ENCODE results near the gene CABYR. TPM values are rescaled to one million over a fixed set of nuclear protein-coding genes. Genes with fewer than 3 reads are reported as not detected.

Gene CABYR
- 5.4 and 5.6 TPM in 2 replicates for total RNA-seq (2014; rRNA removed)
- Bru-seq, nascent RNA: percentile 56 among the genes with signal in this experiment
- percentile 59 among the genes with signal in this experiment for BruChase-seq, experiment 1, labeled RNA remaining after a 6-hour chase
- percentile 63 among the genes with signal in this experiment for BruChase-seq, experiment 2, labeled RNA remaining after a 2-hour chase
- long read RNA-seq, partial matches to known transcripts: 5 of 10 reads
- long read RNA-seq, other reads (novel, unspliced or antisense): 2 of 10 reads

DNA sequence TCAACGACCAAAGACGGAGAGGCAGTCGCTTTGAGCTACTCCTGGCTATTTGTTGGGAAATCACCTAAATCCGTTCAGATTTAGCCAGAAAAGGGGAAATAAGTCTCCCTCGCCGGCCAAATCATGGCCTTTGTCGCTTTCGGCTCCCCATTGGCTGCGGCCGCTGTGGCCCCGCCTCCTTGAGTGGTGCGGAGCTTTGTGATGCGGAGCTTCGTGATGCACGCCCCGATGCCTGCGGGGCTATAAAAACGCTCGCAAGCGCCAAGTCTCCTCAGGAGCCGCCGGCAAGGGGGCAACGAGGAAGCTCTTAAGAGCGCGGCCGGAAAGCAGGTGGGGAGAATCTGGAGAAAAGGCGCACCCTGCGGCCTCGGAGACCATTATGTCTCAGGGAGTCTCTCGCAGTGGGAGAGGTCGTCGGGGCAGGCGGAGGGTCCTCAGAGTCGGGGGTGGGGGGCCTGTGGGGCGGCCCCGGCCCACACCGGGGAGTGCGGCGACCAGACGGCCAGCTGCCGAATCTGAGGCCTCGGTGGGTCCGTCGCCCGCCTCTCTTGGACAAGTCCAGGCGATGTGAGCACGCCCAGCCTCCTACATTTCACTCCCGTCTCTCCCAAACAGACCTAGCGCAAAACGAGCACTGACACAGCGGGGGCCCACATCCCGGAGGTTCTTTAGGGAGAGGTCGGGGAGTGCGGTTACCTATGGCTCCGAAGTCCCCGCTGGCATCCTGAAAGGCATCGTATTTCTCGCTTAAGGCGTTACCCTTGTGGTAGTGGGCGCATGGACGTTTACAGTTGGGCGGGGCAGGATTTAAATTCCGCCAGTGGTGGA is at the start of gene CABYR:
CABYR (plus strand) TSS at position 274 of the 828 bp plus-strand sequence. CDS start 4,053 bp downstream, outside the sequence.
- ChIA-PET CTCF (interaction anchor here (0.6 to 0.9 kb wide), 2 partner anchors 53 to 221 kb away, joined by 3 to 4 read pairs; no protein-coding TSS in a partner anchor), POLR2A (ENCODE audit: unreplicated experiment) (interaction anchor here (0.6 to 0.7 kb wide), 6 partner anchors 12 to 1676 kb away, joined by 3 to 6 read pairs (median 4); no protein-coding TSS in a partner anchor)
- peaks cover 4% of the 10 kb centered on the region for H3F3A ChIP-seq (ENCODE audit: low read length, unreplicated experiment)
- H3K9me2 ChIP-seq (replicated peaks; ENCODE audit: low read length): no peaks in the 10 kb centered on the region
- no peaks in the 10 kb centered on the region for H3K27me3 ChIP-seq (ENCODE audit: low read length)
- H3K79me2 ChIP-seq (ENCODE audit: low read length): no peaks in the 10 kb centered on the region
- no peaks in the 10 kb centered on the region for H4K20me1 ChIP-seq (ENCODE audit: low read length)
- no peak for TF ChIP-seq EZH2phosphoT487 (IDR thresholded peaks at IDR 0.05; ENCODE audit: borderline replicate concordance, low read length)
- H3K4me2 ChIP-seq (ENCODE audit: low read length): peak within 1 kb of the TSS; percentile 75
- BruUV-seq (replicated peaks): TSS peak; percentile 82
- peak; percentile 85 for ATAC-seq
- H3K36me3 ChIP-seq (ENCODE audit: low read depth, low read length): no peaks in the 10 kb centered on the region
- H3K4me1 ChIP-seq (ENCODE audit: insufficient read depth, low read length): peaks cover 16% of the 10 kb centered on the region
- intact Hi-C loops (cut with micrococcal nuclease): no loop called here
- no peaks in the 10 kb centered on the region for H3K9me3 ChIP-seq (ENCODE audit: low read length)
- H2AFZ ChIP-seq (ENCODE audit: low read length): peak within 1 kb of the TSS; percentile 59
- H3K9ac ChIP-seq (ENCODE audit: low read length): peak within 1 kb of the TSS; percentile 70
- DNase-seq: peak; percentile 76
- H3K4me3 ChIP-seq (ENCODE audit: low read length): peak within 1 kb of the TSS; percentile 71
- peak within 1 kb of the TSS; percentile 18; the same call in 1 of the 2 replicates for H3K27ac ChIP-seq (ENCODE audit: low read length)

GRCh38 chr18:24089076-24089475 is 49.8 kb upstream of the CABYR start:
- no TSS peak for BruUV-seq (replicated peaks)
- DNase-seq: no peak
- no peak overlapping the region for H3K4me3 ChIP-seq (ENCODE audit: low read length)
- H3K27ac ChIP-seq (ENCODE audit: low read length): no peak overlapping the region
- no peaks in the 10 kb centered on the region for H3K79me2 ChIP-seq (ENCODE audit: low read length)
- H3F3A ChIP-seq (ENCODE audit: low read length, unreplicated experiment): no peaks in the 10 kb centered on the region
- H3K9ac ChIP-seq (ENCODE audit: low read length): no peak overlapping the region
- H2AFZ ChIP-seq (ENCODE audit: low read length): no peak overlapping the region
- ChIA-PET CTCF (no interaction called here), POLR2A (ENCODE audit: unreplicated experiment) (no interaction called here)
- H3K9me3 ChIP-seq (ENCODE audit: low read length): no peaks in the 10 kb centered on the region
- intact Hi-C loops (cut with micrococcal nuclease): no loop called here
- no peaks in the 10 kb centered on the region for H3K9me2 ChIP-seq (replicated peaks; ENCODE audit: low read length)
- no peaks in the 10 kb centered on the region for H3K27me3 ChIP-seq (ENCODE audit: low read length)
- no peak overlapping the region for H3K4me2 ChIP-seq (ENCODE audit: low read length)
- no peaks in the 10 kb centered on the region for H4K20me1 ChIP-seq (ENCODE audit: low read length)
- H3K4me1 ChIP-seq (ENCODE audit: insufficient read depth, low read length): peaks cover 8% of the 10 kb centered on the region; the same call in 1 of the 2 replicates
- ATAC-seq: no peak
- TF ChIP-seq EZH2 (IDR thresholded peaks at IDR 0.05; ENCODE audit: low read length, unreplicated experiment): no peak
- no peak for TF ChIP-seq EZH2phosphoT487 (IDR thresholded peaks at IDR 0.05; ENCODE audit: borderline replicate concordance, low read length)
- no peak for TF ChIP-seq CTCF (conservative IDR thresholded peaks at IDR 0.05; ENCODE audit: low read depth, low read length)
- peaks cover 3% of the 10 kb centered on the region; the same call in 1 of the 2 replicates for H3K36me3 ChIP-seq (ENCODE audit: low read depth, low read length)

DNA sequence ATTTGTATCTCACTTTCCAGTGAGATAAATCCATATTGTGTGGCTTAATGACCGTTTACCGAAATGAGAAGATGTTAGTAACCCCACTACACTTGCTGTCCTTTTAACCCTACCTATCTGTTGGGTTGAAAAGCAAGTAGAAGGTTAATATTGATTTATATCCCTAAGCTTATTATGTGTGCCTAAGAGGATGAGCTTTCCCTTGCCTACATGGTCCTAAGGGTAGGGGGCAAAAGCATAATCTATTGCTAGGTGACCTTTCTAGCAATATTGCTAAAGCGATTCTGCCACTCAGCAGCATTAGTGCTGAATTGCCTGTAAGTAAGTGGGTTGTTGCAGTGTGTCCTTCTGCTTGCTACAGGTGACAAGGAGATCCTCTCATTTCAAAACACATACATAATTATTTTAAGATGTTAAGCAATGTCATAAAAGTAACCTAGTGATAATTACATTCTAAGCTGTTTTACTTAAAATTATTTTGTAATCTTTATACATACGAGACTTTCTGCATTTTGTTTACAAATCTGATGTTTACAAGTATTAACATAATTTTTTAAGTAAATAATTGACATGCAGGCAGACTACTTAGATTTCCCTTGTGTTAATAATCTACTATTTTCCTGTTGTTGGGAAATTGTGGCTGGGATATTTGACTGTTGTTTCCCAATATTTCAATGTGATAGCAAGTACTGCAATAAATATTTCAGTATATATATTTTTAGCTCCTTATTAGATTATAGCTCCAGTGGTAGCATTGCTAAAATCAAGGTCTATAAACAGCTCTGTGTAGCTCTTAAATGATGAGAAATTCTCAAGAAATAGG is 49.1 kb upstream of the CABYR start:
- Histone ChIP-seq H3K27ac (ENCODE audit: low read length) (no peak overlapping the region), H3K4me3 (ENCODE audit: low read length) (no peak overlapping the region), H3K4me2 (ENCODE audit: low read length) (no peak overlapping the region), H3K9me2 (replicated peaks; ENCODE audit: low read length) (no peaks in the 10 kb centered on the region), H3K27me3 (ENCODE audit: low read length) (no peaks in the 10 kb centered on the region), H2AFZ (ENCODE audit: low read length) (no peak overlapping the region), H3K36me3 (ENCODE audit: low read depth, low read length) (peaks cover 3% of the 10 kb centered on the region; the same call in 1 of the 2 replicates), H3F3A (ENCODE audit: low read length, unreplicated experiment) (no peaks in the 10 kb centered on the region), H3K4me1 (ENCODE audit: insufficient read depth, low read length) (peaks cover 8% of the 10 kb centered on the region; the same call in 1 of the 2 replicates), H3K9ac (ENCODE audit: low read length) (no peak overlapping the region), H3K79me2 (ENCODE audit: low read length) (no peaks in the 10 kb centered on the region), H4K20me1 (ENCODE audit: low read length) (no peaks in the 10 kb centered on the region), H3K9me3 (ENCODE audit: low read length) (no peaks in the 10 kb centered on the region)
- BruUV-seq (replicated peaks): no TSS peak
- ChIA-PET CTCF (no interaction called here), POLR2A (ENCODE audit: unreplicated experiment) (no interaction called here)
- DNase-seq (no peak), ATAC-seq (no peak)
- TF ChIP-seq CTCF (conservative IDR thresholded peaks at IDR 0.05; ENCODE audit: low read depth, low read length) (no peak), EZH2 (IDR thresholded peaks at IDR 0.05; ENCODE audit: low read length, unreplicated experiment) (no peak), EZH2phosphoT487 (IDR thresholded peaks at IDR 0.05; ENCODE audit: borderline replicate concordance, low read length) (no peak)
- intact Hi-C loops (cut with micrococcal nuclease): no loop called here

Measured in PC-3 (cell line).